Prostate gland (tissue), 2 donors: ENCODE measurements around the gene ACBD3. TPM values are rescaled to one million over a fixed set of nuclear protein-coding genes. Genes with fewer than 3 reads are reported as not detected.

ENCODE experiments used
- DNase-seq: peaks from one replicate; pipeline ENCODE4 v3.0.0-alpha.2; 2019; ENCODE audit warnings: low spot score
- H3K27ac ChIP-seq, 2 donors: fragments of 200-600 bp; sonication (generic); 2 replicates each; pipeline ENCODE4 v1.5.1; 2017 to 2019
- H3K27me3 ChIP-seq: fragments of 200-600 bp; sonication (generic); replicated peaks from 2 replicates; pipeline ENCODE4 v1.5.1; 2019; ENCODE audit not compliant: insufficient read depth
- H3K36me3 ChIP-seq, 2 donors: fragments of 200-600 bp; sonication (generic); 1 replicate in 1 of 2; 2 replicates in 1 of 2; pipeline versions ENCODE4 v1.5.1 to v1.8.1; 2017 to 2019
- H3K4me1 ChIP-seq: fragments of 200-600 bp; sonication (generic); replicated peaks from 2 replicates; pipeline ENCODE4 v1.5.1; 2019
- H3K4me3 ChIP-seq, 2 donors: fragments of 200-600 bp; sonication (generic); 2 replicates each; pipeline ENCODE4 v1.5.1; 2017 to 2019
- H3K9me3 ChIP-seq: fragments of 200-600 bp; sonication (generic); 2 replicates; pipeline ENCODE4 v1.5.1; 2017
- POLR2A ChIP-seq: fragments of 450-650 bp; IDR thresholded peaks from one replicate; pipeline ENCODE4 v1.6.1; 2016; ENCODE audit warnings: antibody characterized with exemption, mild to moderate bottlenecking
- POLR2AphosphoS5 ChIP-seq: sonication (generic); formaldehyde crosslinking; IDR thresholded peaks from one replicate; pipeline ENCODE4 v1.6.1; 2017; ENCODE audit warnings: antibody characterized with exemption
- WGBS: methylation state at CpG from one replicate; pipeline ENCODE4 v1.1.5; 2018; 5-methylcytosine and 5-hydroxymethylcytosine counted together
- intact Hi-C: fragments of 100-400 bp; cut with DNase I; formaldehyde crosslinking; loops from one replicate; pipeline ENCODE4 v1.14.2; 2022
- total RNA-seq, 2 donors: library from RNA; depleted of rRNA; stranded (reverse); fragments of >200 nt; gene quantifications; one replicate each; pipeline ENCODE4 v1.1.0, GENCODE V29; 2016
- TF ChIP-seq, protein P1 (sequence below), 4 experiments: fragments of 200-600 bp in 2 of 4; fragments of 450-650 bp in 2 of 4; sonication (generic) in 2 of 4; IDR thresholded peaks; 1 replicate in 3 of 4; 2 replicates in 1 of 4; pipeline ENCODE4 v1.5.1; 2016 to 2019; ENCODE audit warnings: antibody characterized with exemption in 4 of 4, mild to moderate bottlenecking in 2 of 4, moderate library complexity in 2 of 4

ACBD3 gene
- total RNA-seq, 2 donors from 2014 or later, result 42.0 to 46.7 TPM

DNA sequence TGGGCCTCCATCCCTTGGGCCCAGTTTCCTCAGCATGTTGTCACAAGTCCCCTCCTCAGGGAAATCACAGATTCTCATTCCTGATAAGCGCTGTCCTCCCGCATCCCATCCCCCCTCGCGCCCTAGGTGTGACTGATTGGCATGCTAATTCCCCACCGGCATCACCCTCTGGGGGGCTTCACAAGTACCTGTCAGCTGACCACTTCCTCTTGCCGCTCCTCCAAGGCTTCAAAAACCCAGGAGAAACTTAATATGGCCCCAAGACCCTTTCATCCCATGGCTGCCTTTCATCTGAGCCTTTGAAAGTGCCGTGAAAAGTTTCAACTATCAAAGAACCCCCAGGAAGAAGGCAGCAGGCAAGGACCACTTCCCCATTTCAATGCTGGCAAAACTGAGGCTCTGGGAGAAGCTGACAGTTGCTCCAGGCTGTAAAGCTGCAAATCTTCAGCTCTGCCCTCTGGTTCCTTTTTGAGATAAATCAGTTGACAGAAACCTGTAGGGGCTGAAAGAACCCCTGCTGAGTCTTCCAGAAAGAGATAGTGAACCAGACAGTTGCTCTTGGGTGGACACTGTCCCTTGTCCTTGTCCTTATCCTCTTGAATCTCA is 24.1 kb upstream of the ACBD3 start:
- TF ChIP-seq POLR2AphosphoS5, result no peak
- TF ChIP-seq, protein P1, sequence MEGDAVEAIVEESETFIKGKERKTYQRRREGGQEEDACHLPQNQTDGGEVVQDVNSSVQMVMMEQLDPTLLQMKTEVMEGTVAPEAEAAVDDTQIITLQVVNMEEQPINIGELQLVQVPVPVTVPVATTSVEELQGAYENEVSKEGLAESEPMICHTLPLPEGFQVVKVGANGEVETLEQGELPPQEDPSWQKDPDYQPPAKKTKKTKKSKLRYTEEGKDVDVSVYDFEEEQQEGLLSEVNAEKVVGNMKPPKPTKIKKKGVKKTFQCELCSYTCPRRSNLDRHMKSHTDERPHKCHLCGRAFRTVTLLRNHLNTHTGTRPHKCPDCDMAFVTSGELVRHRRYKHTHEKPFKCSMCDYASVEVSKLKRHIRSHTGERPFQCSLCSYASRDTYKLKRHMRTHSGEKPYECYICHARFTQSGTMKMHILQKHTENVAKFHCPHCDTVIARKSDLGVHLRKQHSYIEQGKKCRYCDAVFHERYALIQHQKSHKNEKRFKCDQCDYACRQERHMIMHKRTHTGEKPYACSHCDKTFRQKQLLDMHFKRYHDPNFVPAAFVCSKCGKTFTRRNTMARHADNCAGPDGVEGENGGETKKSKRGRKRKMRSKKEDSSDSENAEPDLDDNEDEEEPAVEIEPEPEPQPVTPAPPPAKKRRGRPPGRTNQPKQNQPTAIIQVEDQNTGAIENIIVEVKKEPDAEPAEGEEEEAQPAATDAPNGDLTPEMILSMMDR (IDR thresholded peaks at IDR 0.05), result no peak
- no peak for TF ChIP-seq POLR2A
- H3K27me3 ChIP-seq, result no peaks in the 10 kb centered on the region
- no peaks in the 10 kb centered on the region for H3K4me1 ChIP-seq
- intact Hi-C loops, result no loop called here
- no peak overlapping the region for H3K27ac ChIP-seq
- H3K4me3 ChIP-seq, result no peak overlapping the region
- no peak for DNase-seq
- no peaks in the 10 kb centered on the region for H3K36me3 ChIP-seq
- WGBS, result 70% methylated on average over 7 of the region's 7 CpGs
- H3K9me3 ChIP-seq, result no peaks in the 10 kb centered on the region

DNA sequence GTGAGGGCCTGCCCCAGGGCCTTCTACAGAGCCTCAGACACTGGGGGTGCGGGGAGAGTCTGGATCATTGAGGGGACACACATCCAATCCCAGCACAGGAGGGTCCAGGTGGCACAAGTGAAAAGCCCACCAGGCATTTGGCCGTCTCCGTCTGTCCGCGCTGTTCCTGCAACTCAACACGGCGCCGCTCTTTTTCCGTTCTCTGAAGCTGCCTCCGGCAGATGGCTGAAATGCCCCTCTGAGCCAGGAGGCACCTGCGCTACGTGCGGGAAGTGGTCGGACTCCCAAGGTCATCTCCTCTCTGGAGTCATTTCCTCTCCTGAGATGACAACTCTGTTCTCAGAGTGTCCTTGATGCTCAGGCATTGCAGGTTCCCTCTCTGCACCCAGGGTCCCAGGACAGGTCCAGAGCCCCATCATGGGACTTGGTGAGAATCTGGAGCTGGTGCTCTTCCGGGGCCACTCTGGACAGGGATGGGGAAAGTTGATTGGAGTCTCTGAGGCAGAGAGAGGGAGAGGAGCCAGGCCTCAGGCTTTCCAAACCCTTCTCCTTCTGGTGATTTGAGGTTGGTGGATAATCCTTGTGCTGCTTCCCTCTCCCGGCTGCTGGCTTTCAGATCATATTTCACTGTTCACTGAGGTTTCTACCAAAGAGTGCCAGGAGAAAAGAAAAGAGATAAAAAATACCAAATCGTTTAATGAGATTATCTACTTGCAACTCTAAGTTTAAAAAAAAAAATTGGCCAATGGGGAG is 22.9 kb upstream of the ACBD3 start:
- WGBS, result 82% methylated on average over 17 of the region's 17 CpGs
- Histone ChIP-seq H3K27ac (no peak overlapping the region), H3K9me3 (no peaks in the 10 kb centered on the region), H3K4me3 (no peak overlapping the region), H3K36me3 (no peaks in the 10 kb centered on the region), H3K4me1 (no peaks in the 10 kb centered on the region), H3K27me3 (no peaks in the 10 kb centered on the region)
- DNase-seq, result no peak
- TF ChIP-seq POLR2AphosphoS5 (no peak), POLR2A (no peak)
- TF ChIP-seq, protein P1 (IDR thresholded peaks at IDR 0.05), result no peak
- intact Hi-C loops, result no loop called here

DNA sequence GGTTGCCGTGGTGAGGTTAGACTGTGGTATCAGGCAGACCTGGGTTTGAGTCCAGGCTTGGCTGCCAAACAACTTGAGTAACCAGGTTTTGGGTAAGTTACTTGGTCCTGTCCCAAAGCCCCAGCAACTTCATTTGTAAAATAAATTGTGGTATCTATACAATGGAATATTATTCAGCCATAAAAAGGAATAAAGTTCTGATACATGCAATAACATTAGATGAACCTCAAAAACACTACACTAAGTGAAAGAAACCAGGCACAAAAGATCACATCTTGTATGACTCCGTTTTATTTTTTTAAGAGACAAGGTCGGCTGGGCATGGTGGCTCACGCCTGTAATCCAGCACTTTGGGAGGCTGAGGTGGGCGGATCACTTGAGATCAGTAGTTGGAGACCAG is 20.5 kb upstream of the ACBD3 start:
- 94% methylated on average over 5 of the region's 5 CpGs for WGBS
- Histone ChIP-seq H3K36me3 (no peaks in the 10 kb centered on the region), H3K27me3 (no peaks in the 10 kb centered on the region), H3K4me3 (no peak overlapping the region), H3K9me3 (no peaks in the 10 kb centered on the region), H3K4me1 (no peaks in the 10 kb centered on the region), H3K27ac (no peak overlapping the region)
- TF ChIP-seq POLR2A, result no peak
- TF ChIP-seq, protein P1 (IDR thresholded peaks at IDR 0.05), result no peak
- no peak for TF ChIP-seq POLR2AphosphoS5
- no peak for DNase-seq
- intact Hi-C loops, result no loop called here

DNA sequence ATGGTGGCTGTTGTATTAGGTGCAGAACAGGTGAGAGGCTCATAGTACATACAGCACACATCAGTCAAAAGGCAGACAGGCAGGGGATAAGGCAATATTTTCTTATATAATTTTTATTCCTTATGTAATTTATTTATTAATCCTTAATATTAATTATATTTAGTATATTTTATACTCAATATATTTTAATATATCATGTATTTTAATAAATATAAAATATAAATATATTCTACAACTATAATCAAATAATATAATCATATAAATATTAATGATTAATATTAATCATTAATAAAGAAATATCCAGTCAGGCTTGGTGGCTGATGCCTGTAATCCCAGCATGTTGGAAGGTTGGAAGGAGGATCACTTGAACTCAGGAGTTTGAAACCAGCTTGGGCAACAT is 17.7 kb upstream of the ACBD3 start:
- intact Hi-C loops, result no loop called here
- H3K4me3 ChIP-seq, result no peak overlapping the region
- H3K36me3 ChIP-seq, result no peaks in the 10 kb centered on the region
- no peaks in the 10 kb centered on the region for H3K9me3 ChIP-seq
- DNase-seq, result no peak
- no peaks in the 10 kb centered on the region for H3K4me1 ChIP-seq
- H3K27me3 ChIP-seq, result no peaks in the 10 kb centered on the region
- TF ChIP-seq, protein P1 (IDR thresholded peaks at IDR 0.05), result no peak
- TF ChIP-seq POLR2A, result no peak
- no peak for TF ChIP-seq POLR2AphosphoS5
- no peak overlapping the region for H3K27ac ChIP-seq

DNA sequence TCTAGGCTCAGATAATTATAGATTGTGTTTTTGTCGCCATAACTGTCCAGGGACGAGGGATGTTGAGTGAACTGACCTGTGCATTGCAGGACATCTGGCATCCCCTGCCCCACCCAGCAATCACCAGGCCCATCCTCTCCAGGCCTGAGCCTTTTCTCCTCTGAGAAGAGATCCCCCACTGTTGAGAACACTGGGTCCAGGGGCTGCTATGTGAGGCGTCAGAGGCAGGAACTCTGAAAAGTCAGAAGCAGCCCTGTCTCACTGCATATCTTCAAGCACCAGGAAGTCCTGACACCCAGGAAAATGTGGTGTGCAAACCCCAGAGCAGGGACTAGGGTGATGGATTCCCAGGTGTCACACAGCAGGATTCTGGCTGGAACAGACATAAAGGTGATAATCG is 17.1 kb upstream of the ACBD3 start:
- H3K27ac ChIP-seq, result no peak overlapping the region
- no peaks in the 10 kb centered on the region for H3K36me3 ChIP-seq
- H3K27me3 ChIP-seq, result no peaks in the 10 kb centered on the region
- intact Hi-C loops, result no loop called here
- H3K4me1 ChIP-seq, result no peaks in the 10 kb centered on the region
- no peak overlapping the region for H3K4me3 ChIP-seq
- DNase-seq, result no peak
- 89% methylated on average over 4 of the region's 4 CpGs for WGBS
- TF ChIP-seq POLR2AphosphoS5 (no peak), POLR2A (no peak)
- TF ChIP-seq, protein P1 (IDR thresholded peaks at IDR 0.05), result no peak
- no peaks in the 10 kb centered on the region for H3K9me3 ChIP-seq
